ENCODE data around the gene LDHAL6B.

The LDHAL6B gene

GRCh38 chr15:59255680-59256336 lies 49.2 kb downstream of the LDHAL6B start:
- no peak for DNase-seq

DNA sequence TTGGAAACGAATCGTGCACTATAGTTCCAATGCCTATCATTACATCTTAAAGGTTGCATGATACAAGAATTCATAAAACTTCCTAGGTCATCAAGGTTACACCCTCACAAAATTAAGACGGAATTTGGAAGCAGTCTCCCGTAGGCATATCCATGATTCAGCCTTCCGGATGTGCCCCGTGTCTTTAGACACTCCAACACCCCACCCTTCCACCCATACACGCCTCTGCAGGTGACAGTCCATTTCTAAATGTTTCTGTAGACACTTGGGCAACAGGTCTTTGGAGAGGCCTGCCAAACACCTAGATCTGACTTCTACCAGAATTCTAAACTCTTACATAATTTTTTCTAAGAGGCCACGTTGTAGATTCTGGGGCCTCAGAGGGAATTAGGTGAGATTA lies 49.8 kb downstream of the LDHAL6B start:
- DNase-seq = no peak

DNA sequence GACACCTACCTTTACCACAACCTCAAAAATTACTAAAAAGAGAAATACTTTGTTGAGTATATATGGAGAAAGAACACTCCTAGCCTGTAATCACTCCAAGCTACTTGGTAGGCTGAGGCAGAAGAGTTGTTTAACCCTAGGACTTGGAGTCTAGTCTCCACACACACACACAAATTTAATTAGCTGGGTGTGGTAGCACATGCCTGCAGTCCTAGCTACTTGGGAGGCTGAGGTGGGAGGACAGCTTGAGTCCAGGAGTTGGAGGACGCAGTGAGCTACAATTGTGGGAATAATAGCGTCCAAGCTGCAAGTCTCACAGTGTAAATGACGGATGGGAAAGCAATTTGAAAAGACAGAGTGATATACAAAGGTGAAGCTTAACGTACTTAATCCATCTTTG lies 50.5 kb downstream of the LDHAL6B start:
- DNase-seq = no peak
